ENCODE results near the gene WFS1. TPM values are rescaled to one million over a fixed set of nuclear protein-coding genes. Genes with fewer than 3 reads are reported as not detected.

The WFS1 gene
- total and polyA plus RNA-seq, 9 of the 15 experiments (the other 6 are each of a cell fraction or from before 2014, with no cell fraction given): 0.01 to 0.29 (median 0.03) TPM; not detected in 5

DNA sequence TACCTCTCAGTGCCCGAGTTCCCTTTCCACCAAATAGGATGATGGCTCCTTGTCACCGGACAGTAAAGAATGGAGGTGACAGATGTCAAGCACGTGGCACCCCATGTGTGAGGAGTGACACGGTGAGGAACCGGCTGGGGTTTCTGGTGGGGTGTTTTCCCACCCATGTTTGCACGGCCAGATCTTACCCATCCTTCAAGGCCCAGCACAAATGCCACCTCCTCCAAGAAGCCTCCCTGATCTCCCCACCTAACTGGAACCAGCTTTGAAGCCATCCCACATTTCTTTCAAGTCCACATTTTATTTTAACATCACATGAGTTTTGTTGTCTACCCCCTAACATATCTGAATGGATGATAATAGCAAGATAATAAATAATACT is 63.0 kb downstream of the WFS1 start (continued):
- TF ChIP-seq, protein P1, sequence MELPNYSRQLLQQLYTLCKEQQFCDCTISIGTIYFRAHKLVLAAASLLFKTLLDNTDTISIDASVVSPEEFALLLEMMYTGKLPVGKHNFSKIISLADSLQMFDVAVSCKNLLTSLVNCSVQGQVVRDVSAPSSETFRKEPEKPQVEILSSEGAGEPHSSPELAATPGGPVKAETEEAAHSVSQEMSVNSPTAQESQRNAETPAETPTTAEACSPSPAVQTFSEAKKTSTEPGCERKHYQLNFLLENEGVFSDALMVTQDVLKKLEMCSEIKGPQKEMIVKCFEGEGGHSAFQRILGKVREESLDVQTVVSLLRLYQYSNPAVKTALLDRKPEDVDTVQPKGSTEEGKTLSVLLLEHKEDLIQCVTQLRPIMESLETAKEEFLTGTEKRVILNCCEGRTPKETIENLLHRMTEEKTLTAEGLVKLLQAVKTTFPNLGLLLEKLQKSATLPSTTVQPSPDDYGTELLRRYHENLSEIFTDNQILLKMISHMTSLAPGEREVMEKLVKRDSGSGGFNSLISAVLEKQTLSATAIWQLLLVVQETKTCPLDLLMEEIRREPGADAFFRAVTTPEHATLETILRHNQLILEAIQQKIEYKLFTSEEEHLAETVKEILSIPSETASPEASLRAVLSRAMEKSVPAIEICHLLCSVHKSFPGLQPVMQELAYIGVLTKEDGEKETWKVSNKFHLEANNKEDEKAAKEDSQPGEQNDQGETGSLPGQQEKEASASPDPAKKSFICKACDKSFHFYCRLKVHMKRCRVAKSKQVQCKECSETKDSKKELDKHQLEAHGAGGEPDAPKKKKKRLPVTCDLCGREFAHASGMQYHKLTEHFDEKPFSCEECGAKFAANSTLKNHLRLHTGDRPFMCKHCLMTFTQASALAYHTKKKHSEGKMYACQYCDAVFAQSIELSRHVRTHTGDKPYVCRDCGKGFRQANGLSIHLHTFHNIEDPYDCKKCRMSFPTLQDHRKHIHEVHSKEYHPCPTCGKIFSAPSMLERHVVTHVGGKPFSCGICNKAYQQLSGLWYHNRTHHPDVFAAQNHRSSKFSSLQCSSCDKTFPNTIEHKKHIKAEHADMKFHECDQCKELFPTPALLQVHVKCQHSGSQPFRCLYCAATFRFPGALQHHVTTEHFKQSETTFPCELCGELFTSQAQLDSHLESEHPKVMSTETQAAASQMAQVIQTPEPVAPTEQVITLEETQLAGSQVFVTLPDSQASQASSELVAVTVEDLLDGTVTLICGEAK (IDR thresholded peaks at IDR 0.05): no peak
- TF ChIP-seq, protein P1 (CRISPR knock-in tag; IDR thresholded peaks at IDR 0.05): no peak
- no peak for TF ChIP-seq SLC30A9 (CRISPR knock-in tag; IDR thresholded peaks at IDR 0.05)
- TF ChIP-seq NFRKB (IDR thresholded peaks at IDR 0.05; ENCODE audit: low read depth): no peak
- TF ChIP-seq, protein P2, sequence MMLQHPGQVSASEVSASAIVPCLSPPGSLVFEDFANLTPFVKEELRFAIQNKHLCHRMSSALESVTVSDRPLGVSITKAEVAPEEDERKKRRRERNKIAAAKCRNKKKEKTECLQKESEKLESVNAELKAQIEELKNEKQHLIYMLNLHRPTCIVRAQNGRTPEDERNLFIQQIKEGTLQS (IDR thresholded peaks at IDR 0.05): no peak
- TF ChIP-seq, protein P2 (CRISPR knock-in tag; conservative IDR thresholded peaks at IDR 0.05): no peak

Data from K562 (cell line).